ENCODE results near the gene ATP6AP1. TPM values are rescaled to one million over a fixed set of nuclear protein-coding genes. Genes with fewer than 3 reads are reported as not detected.

Gene ATP6AP1
- total and polyA plus RNA-seq, 2 of the 13 experiments (the other 11 are each of a cell fraction or from before 2014, with no cell fraction given), result 56.7 to 110 TPM

DNA sequence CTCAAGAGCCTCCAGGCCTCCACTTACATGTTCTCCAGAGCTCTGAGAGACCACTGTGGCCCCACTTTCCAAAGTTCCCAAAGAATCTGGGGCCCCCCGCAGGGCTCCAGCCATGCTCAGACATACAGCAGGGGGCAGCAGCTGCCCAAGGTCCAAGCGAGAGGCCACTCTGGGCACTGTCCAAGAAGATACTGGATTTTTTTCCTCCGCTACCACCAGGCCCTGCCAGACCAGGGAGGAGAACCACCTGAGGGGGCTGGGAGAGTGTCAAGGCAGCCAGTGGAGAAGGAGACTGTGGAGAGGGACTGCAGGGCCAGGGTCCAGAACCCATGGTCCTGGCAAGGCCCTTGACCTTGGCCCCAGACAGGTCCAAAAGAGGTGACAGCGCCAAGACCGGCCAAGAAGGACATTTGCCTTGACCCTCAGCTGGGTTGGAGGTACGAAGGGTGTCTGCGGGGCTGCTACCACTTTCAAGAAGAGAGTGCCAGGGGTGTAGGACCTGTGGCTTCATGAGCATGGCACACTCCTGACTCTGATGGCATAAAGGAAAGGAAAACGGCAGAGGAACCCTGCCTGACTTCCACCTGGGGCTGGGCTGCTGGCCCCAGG is 44.1 kb upstream of the ATP6AP1 start:
- Histone ChIP-seq H4K20me1 (ENCODE audit: insufficient read depth, low read length) (no peaks in the 10 kb centered on the region), H3K4me3 (replicated peaks in 1 of 3; ENCODE audit: insufficient read depth in 1 of 3, low read depth in 2 of 3, low read length in 3 of 3) (peak overlapping the region in 2 of 3 experiments; percentile 31 to 65; a peak in 3 of 6 replicates), H3K36me3 (replicated peaks in 1 of 2; ENCODE audit: control insufficient read depth in 1 of 2, insufficient read depth in 2 of 2, low read length in 2 of 2) (no peaks in the 10 kb centered on the region), H3K4me1 (ENCODE audit: insufficient read depth, low read length) (peaks cover 19% of the 10 kb centered on the region), H3K9me3 (ENCODE audit: low read length) (no peaks in the 10 kb centered on the region), H2AFZ (ENCODE audit: low read length) (no peak overlapping the region), H3K79me2 (ENCODE audit: insufficient read depth, low read length) (peaks cover 8% of the 10 kb centered on the region), H3K9ac (ENCODE audit: insufficient read depth, low read depth, low read length) (0 out of 2 replicates have a peak overlapping the region, but pooled peaks have one; percentile 34), H3K4me2 (ENCODE audit: low read depth, low read length) (peak overlapping the region; percentile 72), H3K27ac (ENCODE audit: extremely low read length, insufficient read depth, low read length) (no peak overlapping the region), H3K27me3 (ENCODE audit: control insufficient read depth in 1 of 2, insufficient read depth in 2 of 2, low read length in 2 of 2) (no peaks in the 10 kb centered on the region)
- no CpG with 5 or more reads among the region's 8 CpGs for whole genome bisulfite sequencing (ENCODE audit: low lambda C conversion rate)
- intact Hi-C loops (cut with micrococcal nuclease; ENCODE audit: unreplicated experiment) (no loop called here), in situ Hi-C loops (cut with HindIII; ENCODE audit: extremely low pct_ligation_motif_present, low pct_unique_long_range_greater_than_20kb) (no loop called here)
- CTCF ChIA-PET (ENCODE audit: low intra/inter-chr PET ratio, low total read pairs), result interaction anchor here (1.2 to 1.5 kb wide), 3 partner anchors 150 to 152 kb away, joined by 3 to 5 read pairs (median 4); no protein-coding TSS in a partner anchor
- POLR2A ChIA-PET, result interaction anchor here (0.8 to 1.7 kb wide), 3 partner anchors 11 to 13 kb away, joined by 3 to 5 read pairs (median 4); partner anchors contain the start of gene RPL10
- no TSS peak for BruUV-seq (replicated peaks)
- peak; percentile 21 for ATAC-seq
- FAIRE-seq, result peak; percentile 4
- DNase-seq (ENCODE audit: low spot score), result no peak
- TF ChIP-seq FOXA3 (CRISPR knock-in tag; IDR thresholded peaks at IDR 0.05) (no peak), ZNF747 (CRISPR knock-in tag; IDR thresholded peaks at IDR 0.05; ENCODE audit: borderline replicate concordance) (0 out of 2 replicates have a peak, but pooled peaks have one; percentile 36), STAG1 (CRISPR knock-in tag; IDR thresholded peaks at IDR 0.05) (peak; percentile 53), ZNF572 (CRISPR knock-in tag; IDR thresholded peaks at IDR 0.05) (no peak), ZNF451 (CRISPR knock-in tag; IDR thresholded peaks at IDR 0.05) (no peak), KAT8 (CRISPR knock-in tag; IDR thresholded peaks at IDR 0.05) (no peak)
- TF ChIP-seq, protein P1, sequence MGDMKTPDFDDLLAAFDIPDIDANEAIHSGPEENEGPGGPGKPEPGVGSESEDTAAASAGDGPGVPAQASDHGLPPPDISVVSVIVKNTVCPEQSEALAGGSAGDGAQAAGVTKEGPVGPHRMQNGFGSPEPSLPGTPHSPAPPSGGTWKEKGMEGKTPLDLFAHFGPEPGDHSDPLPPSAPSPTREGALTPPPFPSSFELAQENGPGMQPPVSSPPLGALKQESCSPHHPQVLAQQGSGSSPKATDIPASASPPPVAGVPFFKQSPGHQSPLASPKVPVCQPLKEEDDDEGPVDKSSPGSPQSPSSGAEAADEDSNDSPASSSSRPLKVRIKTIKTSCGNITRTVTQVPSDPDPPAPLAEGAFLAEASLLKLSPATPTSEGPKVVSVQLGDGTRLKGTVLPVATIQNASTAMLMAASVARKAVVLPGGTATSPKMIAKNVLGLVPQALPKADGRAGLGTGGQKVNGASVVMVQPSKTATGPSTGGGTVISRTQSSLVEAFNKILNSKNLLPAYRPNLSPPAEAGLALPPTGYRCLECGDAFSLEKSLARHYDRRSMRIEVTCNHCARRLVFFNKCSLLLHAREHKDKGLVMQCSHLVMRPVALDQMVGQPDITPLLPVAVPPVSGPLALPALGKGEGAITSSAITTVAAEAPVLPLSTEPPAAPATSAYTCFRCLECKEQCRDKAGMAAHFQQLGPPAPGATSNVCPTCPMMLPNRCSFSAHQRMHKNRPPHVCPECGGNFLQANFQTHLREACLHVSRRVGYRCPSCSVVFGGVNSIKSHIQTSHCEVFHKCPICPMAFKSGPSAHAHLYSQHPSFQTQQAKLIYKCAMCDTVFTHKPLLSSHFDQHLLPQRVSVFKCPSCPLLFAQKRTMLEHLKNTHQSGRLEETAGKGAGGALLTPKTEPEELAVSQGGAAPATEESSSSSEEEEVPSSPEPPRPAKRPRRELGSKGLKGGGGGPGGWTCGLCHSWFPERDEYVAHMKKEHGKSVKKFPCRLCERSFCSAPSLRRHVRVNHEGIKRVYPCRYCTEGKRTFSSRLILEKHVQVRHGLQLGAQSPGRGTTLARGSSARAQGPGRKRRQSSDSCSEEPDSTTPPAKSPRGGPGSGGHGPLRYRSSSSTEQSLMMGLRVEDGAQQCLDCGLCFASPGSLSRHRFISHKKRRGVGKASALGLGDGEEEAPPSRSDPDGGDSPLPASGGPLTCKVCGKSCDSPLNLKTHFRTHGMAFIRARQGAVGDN (CRISPR knock-in tag; IDR thresholded peaks at IDR 0.05), result peak; percentile 38
- TF ChIP-seq, protein P2, sequence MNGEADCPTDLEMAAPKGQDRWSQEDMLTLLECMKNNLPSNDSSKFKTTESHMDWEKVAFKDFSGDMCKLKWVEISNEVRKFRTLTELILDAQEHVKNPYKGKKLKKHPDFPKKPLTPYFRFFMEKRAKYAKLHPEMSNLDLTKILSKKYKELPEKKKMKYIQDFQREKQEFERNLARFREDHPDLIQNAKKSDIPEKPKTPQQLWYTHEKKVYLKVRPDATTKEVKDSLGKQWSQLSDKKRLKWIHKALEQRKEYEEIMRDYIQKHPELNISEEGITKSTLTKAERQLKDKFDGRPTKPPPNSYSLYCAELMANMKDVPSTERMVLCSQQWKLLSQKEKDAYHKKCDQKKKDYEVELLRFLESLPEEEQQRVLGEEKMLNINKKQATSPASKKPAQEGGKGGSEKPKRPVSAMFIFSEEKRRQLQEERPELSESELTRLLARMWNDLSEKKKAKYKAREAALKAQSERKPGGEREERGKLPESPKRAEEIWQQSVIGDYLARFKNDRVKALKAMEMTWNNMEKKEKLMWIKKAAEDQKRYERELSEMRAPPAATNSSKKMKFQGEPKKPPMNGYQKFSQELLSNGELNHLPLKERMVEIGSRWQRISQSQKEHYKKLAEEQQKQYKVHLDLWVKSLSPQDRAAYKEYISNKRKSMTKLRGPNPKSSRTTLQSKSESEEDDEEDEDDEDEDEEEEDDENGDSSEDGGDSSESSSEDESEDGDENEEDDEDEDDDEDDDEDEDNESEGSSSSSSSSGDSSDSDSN (CRISPR knock-in tag; IDR thresholded peaks at IDR 0.05), result 0 out of 2 replicates have a peak, but pooled peaks have one; percentile 27
- TF ChIP-seq, protein P3, sequence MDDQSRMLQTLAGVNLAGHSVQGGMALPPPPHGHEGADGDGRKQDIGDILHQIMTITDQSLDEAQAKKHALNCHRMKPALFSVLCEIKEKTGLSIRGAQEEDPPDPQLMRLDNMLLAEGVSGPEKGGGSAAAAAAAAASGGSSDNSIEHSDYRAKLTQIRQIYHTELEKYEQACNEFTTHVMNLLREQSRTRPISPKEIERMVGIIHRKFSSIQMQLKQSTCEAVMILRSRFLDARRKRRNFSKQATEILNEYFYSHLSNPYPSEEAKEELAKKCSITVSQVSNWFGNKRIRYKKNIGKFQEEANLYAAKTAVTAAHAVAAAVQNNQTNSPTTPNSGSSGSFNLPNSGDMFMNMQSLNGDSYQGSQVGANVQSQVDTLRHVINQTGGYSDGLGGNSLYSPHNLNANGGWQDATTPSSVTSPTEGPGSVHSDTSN (CRISPR knock-in tag; IDR thresholded peaks at IDR 0.05; ENCODE audit: borderline replicate concordance), result no peak
- TF ChIP-seq, protein P4, sequence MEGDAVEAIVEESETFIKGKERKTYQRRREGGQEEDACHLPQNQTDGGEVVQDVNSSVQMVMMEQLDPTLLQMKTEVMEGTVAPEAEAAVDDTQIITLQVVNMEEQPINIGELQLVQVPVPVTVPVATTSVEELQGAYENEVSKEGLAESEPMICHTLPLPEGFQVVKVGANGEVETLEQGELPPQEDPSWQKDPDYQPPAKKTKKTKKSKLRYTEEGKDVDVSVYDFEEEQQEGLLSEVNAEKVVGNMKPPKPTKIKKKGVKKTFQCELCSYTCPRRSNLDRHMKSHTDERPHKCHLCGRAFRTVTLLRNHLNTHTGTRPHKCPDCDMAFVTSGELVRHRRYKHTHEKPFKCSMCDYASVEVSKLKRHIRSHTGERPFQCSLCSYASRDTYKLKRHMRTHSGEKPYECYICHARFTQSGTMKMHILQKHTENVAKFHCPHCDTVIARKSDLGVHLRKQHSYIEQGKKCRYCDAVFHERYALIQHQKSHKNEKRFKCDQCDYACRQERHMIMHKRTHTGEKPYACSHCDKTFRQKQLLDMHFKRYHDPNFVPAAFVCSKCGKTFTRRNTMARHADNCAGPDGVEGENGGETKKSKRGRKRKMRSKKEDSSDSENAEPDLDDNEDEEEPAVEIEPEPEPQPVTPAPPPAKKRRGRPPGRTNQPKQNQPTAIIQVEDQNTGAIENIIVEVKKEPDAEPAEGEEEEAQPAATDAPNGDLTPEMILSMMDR (CRISPR knock-in tag; IDR thresholded peaks at IDR 0.05), result peak; percentile 62
- TF ChIP-seq, protein P5, sequence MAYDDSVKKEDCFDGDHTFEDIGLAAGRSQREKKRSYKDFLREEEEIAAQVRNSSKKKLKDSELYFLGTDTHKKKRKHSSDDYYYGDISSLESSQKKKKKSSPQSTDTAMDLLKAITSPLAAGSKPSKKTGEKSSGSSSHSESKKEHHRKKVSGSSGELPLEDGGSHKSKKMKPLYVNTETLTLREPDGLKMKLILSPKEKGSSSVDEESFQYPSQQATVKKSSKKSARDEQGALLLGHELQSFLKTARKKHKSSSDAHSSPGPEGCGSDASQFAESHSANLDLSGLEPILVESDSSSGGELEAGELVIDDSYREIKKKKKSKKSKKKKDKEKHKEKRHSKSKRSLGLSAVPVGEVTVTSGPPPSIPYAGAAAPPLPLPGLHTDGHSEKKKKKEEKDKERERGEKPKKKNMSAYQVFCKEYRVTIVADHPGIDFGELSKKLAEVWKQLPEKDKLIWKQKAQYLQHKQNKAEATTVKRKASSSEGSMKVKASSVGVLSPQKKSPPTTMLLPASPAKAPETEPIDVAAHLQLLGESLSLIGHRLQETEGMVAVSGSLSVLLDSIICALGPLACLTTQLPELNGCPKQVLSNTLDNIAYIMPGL (CRISPR knock-in tag; IDR thresholded peaks at IDR 0.05; ENCODE audit: borderline replicate concordance in 1 of 2, low read depth in 1 of 2), result peak in 1 of 2 experiments; percentile 34; a peak in 1 of 4 replicates
